ENCODE results near the gene GANAB. TPM values are rescaled to one million over a fixed set of nuclear protein-coding genes. Genes with fewer than 3 reads are reported as not detected.
A peak's percentile ranks its signal among the peaks of the same experiment; 100 is the strongest.

GANAB gene
- total and polyA plus RNA-seq, 2 of the 13 experiments (the other 11 are each of a cell fraction or from before 2014, with no cell fraction given), result 99.5 to 234 TPM

GRCh38 chr11:62621567-62622470, 24.6 kb downstream of the GANAB start, which contains the start of gene B3GAT3 (continued):
- TF ChIP-seq PBX3 (CRISPR knock-in tag; IDR thresholded peaks at IDR 0.05; ENCODE audit: borderline replicate concordance) (no peak), SKI (IDR thresholded peaks at IDR 0.05; ENCODE audit: partially characterized antibody) (no peak), RAD51 (IDR thresholded peaks at IDR 0.05; ENCODE audit: borderline replicate concordance) (no peak), ZSCAN5A (CRISPR knock-in tag; IDR thresholded peaks at IDR 0.05; ENCODE audit: borderline replicate concordance) (no peak), ZFP1 (CRISPR knock-in tag; IDR thresholded peaks at IDR 0.05) (peak; percentile 34; the same call in 1 of the 2 replicates), SP4 (CRISPR knock-in tag; IDR thresholded peaks at IDR 0.05) (peak; percentile 92), STAT6 (CRISPR knock-in tag; IDR thresholded peaks at IDR 0.05; ENCODE audit: borderline replicate concordance) (peak; percentile 78), ZSCAN9 (CRISPR knock-in tag; IDR thresholded peaks at IDR 0.05; ENCODE audit: borderline replicate concordance) (no peak; the same call in 1 of the 2 replicates), SIX1 (CRISPR knock-in tag; IDR thresholded peaks at IDR 0.05; ENCODE audit: borderline replicate concordance) (no peak), ARHGAP35 (CRISPR knock-in tag; IDR thresholded peaks at IDR 0.05; ENCODE audit: borderline replicate concordance) (no peak; the same call in 1 of the 2 replicates), ZNF800 (CRISPR knock-in tag; IDR thresholded peaks at IDR 0.05) (peak; percentile 37; the same call in 1 of the 2 replicates), ZBTB14 (CRISPR knock-in tag; IDR thresholded peaks at IDR 0.05) (0 out of 2 replicates have a peak, but pooled peaks have one; percentile 38), ATF3 (CRISPR knock-in tag; IDR thresholded peaks at IDR 0.05) (peak; percentile 83), EED (CRISPR knock-in tag; IDR thresholded peaks at IDR 0.05) (peak; percentile 88)
